Measurements from ENCODE around the gene CCDC33.
A peak's percentile ranks its signal among the peaks of the same experiment; 100 is the strongest.

CCDC33 gene

DNA sequence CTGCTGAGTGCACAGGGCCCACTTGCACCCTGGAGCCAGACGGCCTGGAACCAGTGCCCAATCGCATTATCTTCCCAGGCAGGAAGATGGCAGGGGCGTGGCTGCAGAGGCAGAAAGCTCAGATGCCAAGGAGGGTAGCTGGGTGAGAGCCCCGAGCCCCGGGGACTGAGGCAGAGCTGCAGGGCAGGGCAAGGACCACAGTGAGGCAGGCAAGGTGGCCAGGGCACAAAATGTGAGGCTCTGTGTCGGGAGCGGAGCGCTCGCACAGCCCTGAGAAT, 1.6 kb upstream of the CCDC33 start:
- Histone ChIP-seq H3K4me3 (ENCODE audit: low read length) (no peak overlapping the region), H3K9me3 (ENCODE audit: control insufficient read depth, low read length) (no peaks in the 10 kb centered on the region), H3K9ac (ENCODE audit: low read length) (no peak overlapping the region), H3K27me3 (replicated peaks; ENCODE audit: control insufficient read depth, insufficient read depth, low read length) (peaks cover 15% of the 10 kb centered on the region), H3K4me1 (ENCODE audit: control insufficient read depth, insufficient read depth, low read length) (peaks cover 22% of the 10 kb centered on the region), H3K36me3 (ENCODE audit: control insufficient read depth, insufficient read depth, low read length, severe bottlenecking) (no peaks in the 10 kb centered on the region)
- no peak for DNase-seq (ENCODE audit: low read depth)

DNA sequence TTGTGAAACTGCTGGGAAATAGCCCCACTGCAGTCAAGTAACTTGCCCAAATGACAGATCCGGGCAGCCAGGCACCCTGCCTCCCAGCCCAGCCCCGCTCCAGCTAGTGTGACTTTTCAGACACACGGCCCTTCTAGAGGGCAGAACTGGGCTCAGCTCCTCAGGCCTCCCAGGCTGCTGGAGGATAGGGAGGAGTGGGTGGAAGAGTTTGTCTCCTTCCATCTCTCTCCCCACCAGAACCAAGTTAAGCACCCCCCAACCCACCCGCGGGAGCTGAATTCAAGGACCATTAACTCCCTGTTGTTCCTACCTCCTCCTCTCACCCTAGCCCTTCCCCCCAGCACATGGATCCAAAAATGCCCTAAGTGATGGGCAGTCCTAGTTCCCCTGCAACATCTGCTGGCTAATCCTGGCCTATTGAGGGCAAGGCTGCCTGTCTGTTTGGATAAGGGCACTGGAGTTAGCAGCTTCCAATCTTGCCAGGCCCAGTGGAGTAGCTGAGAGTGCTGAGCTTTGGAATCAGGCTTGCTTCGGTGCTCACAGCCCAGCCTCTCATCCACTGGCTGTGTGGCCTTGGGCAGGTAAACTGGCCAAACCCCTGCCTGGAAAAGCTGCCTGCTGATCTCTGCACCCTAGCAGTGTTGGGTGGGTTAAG, 3.1 kb downstream of the CCDC33 start:
- H3K9me3 ChIP-seq (ENCODE audit: control insufficient read depth, low read length), result no peaks in the 10 kb centered on the region
- DNase-seq (ENCODE audit: low read depth), result no peak
- H3K4me3 ChIP-seq (ENCODE audit: low read length), result no peak overlapping the region
- H3K27me3 ChIP-seq (replicated peaks; ENCODE audit: control insufficient read depth, insufficient read depth, low read length), result no peaks in the 10 kb centered on the region
- no peaks in the 10 kb centered on the region for H3K36me3 ChIP-seq (ENCODE audit: control insufficient read depth, insufficient read depth, low read length, severe bottlenecking)
- H3K9ac ChIP-seq (ENCODE audit: low read length), result peak overlapping the region; percentile 27
- peaks cover 46% of the 10 kb centered on the region for H3K4me1 ChIP-seq (ENCODE audit: control insufficient read depth, insufficient read depth, low read length)

DNA sequence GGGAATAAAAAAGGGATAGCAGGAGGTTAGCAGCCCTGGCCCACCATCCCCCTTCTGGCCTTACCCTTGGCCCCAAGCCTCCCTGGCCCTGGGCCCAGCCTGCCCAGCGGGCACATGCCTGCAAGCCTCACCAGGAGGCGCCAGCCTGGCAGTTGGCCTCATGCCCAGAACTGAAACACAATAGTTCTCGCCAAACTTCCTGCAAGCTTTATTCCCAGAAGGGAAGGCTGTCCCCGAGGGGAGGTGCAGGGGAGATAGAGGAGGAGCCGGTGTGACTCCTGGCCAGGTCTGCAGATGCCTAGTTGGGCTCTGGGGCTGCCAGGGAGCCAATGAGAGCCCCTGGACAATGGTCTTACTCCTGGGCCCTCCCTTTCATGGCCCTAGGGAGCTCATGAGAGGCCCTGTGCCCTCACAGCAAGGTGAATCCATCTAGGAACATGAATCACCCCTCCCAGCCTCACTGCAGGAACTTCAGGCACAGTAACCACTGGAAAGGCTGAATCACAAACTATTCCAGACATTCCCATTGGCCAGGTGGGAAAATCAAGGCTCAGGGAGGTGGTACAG, 4.0 kb downstream of the CCDC33 start:
- no peaks in the 10 kb centered on the region for H3K36me3 ChIP-seq (ENCODE audit: control insufficient read depth, insufficient read depth, low read length, severe bottlenecking)
- H3K9me3 ChIP-seq (ENCODE audit: control insufficient read depth, low read length), result no peaks in the 10 kb centered on the region
- peak; percentile 86 for DNase-seq (ENCODE audit: low read depth)
- peaks cover under 1% of the 10 kb centered on the region for H3K27me3 ChIP-seq (replicated peaks; ENCODE audit: control insufficient read depth, insufficient read depth, low read length)
- H3K4me3 ChIP-seq (ENCODE audit: low read length), result no peak overlapping the region
- H3K4me1 ChIP-seq (ENCODE audit: control insufficient read depth, insufficient read depth, low read length), result peaks cover 45% of the 10 kb centered on the region
- H3K9ac ChIP-seq (ENCODE audit: low read length), result no peak overlapping the region

DNA sequence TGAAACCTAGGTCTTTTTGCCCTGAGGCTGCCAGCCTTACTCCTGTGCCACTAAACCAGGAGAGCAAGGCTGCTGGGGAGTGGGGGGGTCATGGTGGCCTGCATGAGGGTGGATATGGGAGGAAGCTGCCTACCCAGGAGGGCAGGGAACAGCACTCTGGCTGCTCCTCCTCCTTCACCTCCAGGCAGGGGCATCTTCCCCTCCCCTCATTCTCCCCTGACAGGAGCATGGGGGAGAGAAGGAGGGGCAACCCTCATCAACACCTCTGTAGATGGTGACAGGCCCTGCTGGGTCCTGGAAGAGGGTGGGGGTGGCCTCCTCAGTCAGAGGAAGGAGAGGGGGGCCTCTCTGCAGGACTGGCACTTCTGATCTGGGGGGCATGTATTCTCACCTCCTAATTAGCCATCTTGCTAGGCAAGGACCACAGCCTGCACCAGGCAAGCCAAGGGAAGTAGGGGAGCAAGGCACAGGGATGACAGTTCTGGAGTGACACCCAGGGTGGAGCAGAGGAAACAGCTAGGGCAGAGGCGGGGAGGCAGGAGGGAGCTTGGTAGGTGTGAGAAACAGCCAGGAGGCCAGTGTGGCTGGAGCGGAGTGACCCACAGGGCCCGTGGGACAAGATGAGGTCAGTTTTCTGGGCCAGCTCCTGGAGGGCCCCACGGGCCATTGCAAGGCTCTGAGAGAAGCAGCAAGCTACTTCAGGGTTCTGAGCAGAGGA, 4.9 kb downstream of the CCDC33 start:
- Histone ChIP-seq H3K4me3 (ENCODE audit: low read length) (no peak overlapping the region), H3K9me3 (ENCODE audit: control insufficient read depth, low read length) (no peaks in the 10 kb centered on the region), H3K36me3 (ENCODE audit: control insufficient read depth, insufficient read depth, low read length, severe bottlenecking) (no peaks in the 10 kb centered on the region), H3K4me1 (ENCODE audit: control insufficient read depth, insufficient read depth, low read length) (peaks cover 45% of the 10 kb centered on the region), H3K9ac (ENCODE audit: low read length) (peak overlapping the region; percentile 9), H3K27me3 (replicated peaks; ENCODE audit: control insufficient read depth, insufficient read depth, low read length) (peaks cover 3% of the 10 kb centered on the region)
- no peak for DNase-seq (ENCODE audit: low read depth)

DNA sequence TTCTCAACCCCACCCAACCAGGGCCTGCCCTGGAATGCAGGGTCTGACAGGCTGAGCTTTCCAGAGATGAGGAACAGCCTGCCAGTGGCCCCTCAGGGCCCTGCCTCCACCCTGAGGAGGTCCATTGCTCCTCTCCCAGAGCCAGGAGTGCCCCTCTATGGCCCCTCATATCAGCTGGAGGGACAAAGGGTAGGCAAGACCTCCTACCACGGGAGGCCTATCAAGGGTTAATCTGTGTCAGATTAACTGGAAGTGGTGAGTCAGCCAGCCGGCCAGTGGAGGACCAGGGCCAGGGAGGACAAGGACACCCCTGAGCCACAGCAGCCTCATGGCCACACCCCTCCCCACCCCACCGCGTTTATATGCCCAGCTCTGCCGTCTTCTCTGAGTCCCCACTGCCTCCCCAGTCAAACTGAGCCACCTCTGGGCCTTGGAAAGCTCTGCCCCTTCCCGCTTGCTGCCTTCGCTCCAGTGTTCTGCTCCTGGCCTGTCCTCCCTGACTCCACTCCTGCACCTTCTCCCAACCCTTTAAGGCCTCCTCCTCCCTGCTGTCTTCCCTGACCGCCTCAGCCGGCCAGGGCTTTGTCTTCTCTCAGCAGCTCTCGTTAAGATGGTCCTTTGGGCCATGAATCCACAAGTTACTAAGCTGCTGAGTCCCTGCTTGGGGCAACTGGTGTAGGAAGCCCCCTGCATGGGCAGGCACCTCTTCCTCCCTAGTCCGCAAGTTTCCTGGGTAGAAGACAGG, 6.5 kb downstream of the CCDC33 start:
- Histone ChIP-seq H3K4me1 (ENCODE audit: control insufficient read depth, insufficient read depth, low read length) (peaks cover 45% of the 10 kb centered on the region), H3K9me3 (ENCODE audit: control insufficient read depth, low read length) (no peaks in the 10 kb centered on the region), H3K9ac (ENCODE audit: low read length) (peak overlapping the region; percentile 46), H3K36me3 (ENCODE audit: control insufficient read depth, insufficient read depth, low read length, severe bottlenecking) (no peaks in the 10 kb centered on the region), H3K27me3 (replicated peaks; ENCODE audit: control insufficient read depth, insufficient read depth, low read length) (peaks cover 3% of the 10 kb centered on the region), H3K4me3 (ENCODE audit: low read length) (peak overlapping the region; percentile 24)
- DNase-seq (ENCODE audit: low read depth), result peak; percentile 62

DNA sequence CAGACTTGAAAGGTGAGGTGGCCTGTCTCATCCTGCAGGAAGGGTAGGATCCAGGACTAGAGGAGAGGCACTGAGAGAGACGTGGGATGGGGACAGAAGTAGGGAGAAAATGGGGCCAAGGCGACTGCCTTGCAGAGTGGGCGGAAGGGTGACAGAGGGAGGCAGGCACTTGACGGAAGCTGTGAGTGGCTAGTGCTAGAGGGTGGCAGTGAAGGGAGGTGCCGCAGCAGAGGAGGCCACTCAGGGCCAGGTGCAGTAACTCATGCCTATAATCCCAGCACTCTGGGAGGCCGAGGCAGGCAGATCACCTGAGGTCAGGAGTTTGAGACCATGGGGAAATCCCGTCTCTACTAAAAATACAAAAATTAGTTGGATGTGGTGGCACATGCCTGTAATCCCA, 7.3 kb downstream of the CCDC33 start:
- no peak overlapping the region for H3K4me3 ChIP-seq (ENCODE audit: low read length)
- no peaks in the 10 kb centered on the region for H3K36me3 ChIP-seq (ENCODE audit: control insufficient read depth, insufficient read depth, low read length, severe bottlenecking)
- DNase-seq (ENCODE audit: low read depth), result no peak
- H3K4me1 ChIP-seq (ENCODE audit: control insufficient read depth, insufficient read depth, low read length), result peaks cover 45% of the 10 kb centered on the region
- no peaks in the 10 kb centered on the region for H3K9me3 ChIP-seq (ENCODE audit: control insufficient read depth, low read length)
- peaks cover 3% of the 10 kb centered on the region for H3K27me3 ChIP-seq (replicated peaks; ENCODE audit: control insufficient read depth, insufficient read depth, low read length)
- H3K9ac ChIP-seq (ENCODE audit: low read length), result no peak overlapping the region

DNA sequence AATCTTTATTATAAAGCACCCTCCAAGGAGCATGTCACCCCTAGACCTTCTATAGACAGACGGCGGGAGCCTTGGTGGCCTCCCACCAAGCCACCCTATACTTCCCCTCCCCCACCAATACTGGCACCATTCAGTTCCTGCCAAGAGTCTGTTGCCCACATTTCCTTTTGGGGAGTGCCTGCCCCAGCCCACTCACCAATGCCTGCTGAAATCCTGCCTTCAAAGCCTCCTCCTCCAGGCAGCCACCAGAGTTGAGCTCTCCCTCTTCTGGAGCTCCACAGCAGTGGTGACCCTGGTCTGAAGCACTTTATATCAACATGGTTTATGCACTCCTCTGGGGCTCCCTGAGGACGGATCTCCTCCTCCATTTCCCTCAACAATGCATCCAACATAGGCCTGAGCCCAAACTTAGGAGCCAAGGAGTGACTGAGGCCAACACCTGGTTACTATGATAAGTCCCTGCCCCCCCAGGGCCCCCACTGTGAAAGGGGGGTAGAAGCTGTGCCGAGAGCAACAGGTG, 8.8 kb downstream of the CCDC33 start:
- peaks cover 3% of the 10 kb centered on the region for H3K27me3 ChIP-seq (replicated peaks; ENCODE audit: control insufficient read depth, insufficient read depth, low read length)
- no peaks in the 10 kb centered on the region for H3K36me3 ChIP-seq (ENCODE audit: control insufficient read depth, insufficient read depth, low read length, severe bottlenecking)
- H3K9ac ChIP-seq (ENCODE audit: low read length), result no peak overlapping the region
- DNase-seq (ENCODE audit: low read depth), result no peak
- peaks cover 30% of the 10 kb centered on the region for H3K4me1 ChIP-seq (ENCODE audit: control insufficient read depth, insufficient read depth, low read length)
- H3K9me3 ChIP-seq (ENCODE audit: control insufficient read depth, low read length), result no peaks in the 10 kb centered on the region
- H3K4me3 ChIP-seq (ENCODE audit: low read length), result no peak overlapping the region

DNA sequence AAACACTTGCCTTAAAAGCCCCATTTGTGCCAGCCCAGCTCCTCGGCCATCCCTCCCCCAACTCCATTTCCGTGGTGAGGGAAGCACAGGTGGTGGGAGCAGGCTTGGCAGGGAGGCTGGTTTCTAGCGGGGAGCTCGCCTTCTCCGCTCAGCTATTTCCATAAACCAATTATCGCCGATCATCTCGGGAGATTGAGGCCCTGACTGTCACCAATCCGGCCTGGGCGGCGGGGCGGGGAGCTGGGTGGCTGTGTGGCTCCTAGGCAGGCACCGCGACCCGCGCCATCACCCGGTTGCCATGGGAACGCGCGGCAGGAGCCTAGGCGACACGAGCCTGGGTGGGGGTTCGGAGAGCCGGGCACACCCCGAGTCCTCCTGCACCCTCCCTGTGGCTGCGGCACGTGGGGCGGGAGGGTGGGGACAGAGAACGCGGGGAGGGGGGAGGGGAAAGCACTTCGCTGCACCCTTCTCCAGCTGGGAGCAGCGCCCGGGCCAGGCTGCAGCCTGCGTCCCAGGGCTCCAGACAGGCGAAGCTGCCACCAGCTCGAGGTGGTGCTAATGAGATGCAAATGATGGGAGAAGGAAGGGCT, 9.3 kb downstream of the CCDC33 start:
- Histone ChIP-seq H3K27me3 (replicated peaks; ENCODE audit: control insufficient read depth, insufficient read depth, low read length) (peaks cover 3% of the 10 kb centered on the region), H3K9me3 (ENCODE audit: control insufficient read depth, low read length) (no peaks in the 10 kb centered on the region), H3K9ac (ENCODE audit: low read length) (no peak overlapping the region), H3K4me1 (ENCODE audit: control insufficient read depth, insufficient read depth, low read length) (peaks cover 25% of the 10 kb centered on the region), H3K4me3 (ENCODE audit: low read length) (no peak overlapping the region), H3K36me3 (ENCODE audit: control insufficient read depth, insufficient read depth, low read length, severe bottlenecking) (no peaks in the 10 kb centered on the region)
- DNase-seq (ENCODE audit: low read depth), result no peak

DNA sequence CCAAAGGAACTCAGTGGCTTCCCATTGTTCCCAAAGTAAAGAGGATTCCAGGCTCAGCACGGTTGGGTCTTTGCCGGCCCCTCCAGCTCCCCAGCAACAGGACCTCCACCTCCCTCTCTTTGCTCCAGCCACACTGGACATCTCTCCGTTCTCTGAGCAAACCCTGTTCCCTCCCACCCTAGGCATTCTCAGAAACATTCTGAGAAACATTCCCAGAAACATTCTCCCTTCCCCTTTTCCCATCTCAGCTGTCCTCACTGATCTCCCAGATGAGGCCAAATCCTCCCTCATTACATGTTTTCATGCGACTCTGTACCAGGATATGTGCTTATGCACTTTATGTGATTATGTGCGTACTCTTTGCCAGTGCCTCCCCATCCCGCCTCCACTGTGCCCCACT, 14.1 kb downstream of the CCDC33 start:
- Histone ChIP-seq H3K4me1 (ENCODE audit: control insufficient read depth, insufficient read depth, low read length) (peaks cover 11% of the 10 kb centered on the region), H3K4me3 (ENCODE audit: low read length) (no peak overlapping the region), H3K36me3 (ENCODE audit: control insufficient read depth, insufficient read depth, low read length, severe bottlenecking) (no peaks in the 10 kb centered on the region), H3K9me3 (ENCODE audit: control insufficient read depth, low read length) (no peaks in the 10 kb centered on the region), H3K27me3 (replicated peaks; ENCODE audit: control insufficient read depth, insufficient read depth, low read length) (peaks cover 5% of the 10 kb centered on the region), H3K9ac (ENCODE audit: low read length) (no peak overlapping the region)
- no peak for DNase-seq (ENCODE audit: low read depth)

DNA sequence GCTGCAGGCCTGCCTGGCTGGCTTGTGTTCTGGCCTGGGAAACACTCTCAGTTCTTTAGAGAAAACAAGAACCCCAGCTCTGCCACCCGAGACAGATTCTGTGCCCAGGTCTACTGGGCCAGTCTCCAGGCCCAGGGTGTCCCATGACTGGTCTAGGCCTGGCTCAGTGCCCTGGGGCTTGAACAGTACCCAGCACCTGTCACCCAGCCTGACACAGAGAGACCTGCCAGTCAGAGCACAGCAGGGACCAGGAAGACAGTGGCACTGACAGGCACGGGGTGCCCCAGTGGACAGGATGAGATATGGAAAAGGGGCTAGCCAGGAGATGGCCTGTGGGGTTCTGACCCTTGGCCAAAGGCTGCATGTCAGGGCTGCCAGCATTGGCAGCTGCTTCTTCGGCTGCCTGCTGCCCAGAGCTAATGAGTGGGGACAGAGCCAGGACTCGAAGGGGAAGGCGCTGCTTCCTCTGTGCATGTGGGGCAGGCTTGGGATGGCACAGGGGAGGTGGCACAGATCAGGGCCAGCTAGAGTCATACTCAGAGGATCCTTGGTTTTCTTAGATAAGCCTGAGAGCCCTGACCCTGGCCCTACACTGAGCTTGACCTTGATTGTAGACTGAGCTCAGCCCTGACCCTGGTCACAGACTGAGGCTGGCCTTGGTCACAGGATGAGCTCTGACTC, 15.1 kb downstream of the CCDC33 start:
- Histone ChIP-seq H3K4me3 (ENCODE audit: low read length) (no peak overlapping the region), H3K9ac (ENCODE audit: low read length) (no peak overlapping the region), H3K36me3 (ENCODE audit: control insufficient read depth, insufficient read depth, low read length, severe bottlenecking) (no peaks in the 10 kb centered on the region), H3K27me3 (replicated peaks; ENCODE audit: control insufficient read depth, insufficient read depth, low read length) (peaks cover 14% of the 10 kb centered on the region), H3K4me1 (ENCODE audit: control insufficient read depth, insufficient read depth, low read length) (peaks cover 11% of the 10 kb centered on the region), H3K9me3 (ENCODE audit: control insufficient read depth, low read length) (no peaks in the 10 kb centered on the region)
- no peak for DNase-seq (ENCODE audit: low read depth)

Measured in adipocyte (in vitro differentiated cells).